CD14-positive monocyte (primary cell): ENCODE measurements around the gene PLXNA4. TPM values are rescaled to one million over a fixed set of nuclear protein-coding genes. Genes with fewer than 3 reads are reported as not detected.

Source experiments
- DNase-seq, 3 donors: peaks; one replicate each; pipeline ENCODE4 v3.0.0-alpha.2; 2011 to 2022
- H2AFZ ChIP-seq: 2 replicates; pipeline ENCODE4 v1.6.0; 2012; ENCODE audit warnings: mild to moderate bottlenecking, low read depth, low read length, inconsistent platforms; ENCODE audit not compliant: insufficient read depth, poor library complexity, severe bottlenecking
- H3K27ac ChIP-seq, 2 donors: 1 replicate in 1 of 2; 2 replicates in 1 of 2; pipeline ENCODE4 v1.5.1; 2012 to 2013; ENCODE audit warnings: low read length in 2 of 2, control low read depth in 1 of 2, inconsistent platforms in 1 of 2, low read depth in 1 of 2, mild to moderate bottlenecking in 1 of 2
- H3K27me3 ChIP-seq, 2 donors: one replicate each; pipeline versions ENCODE4 v1.6.0 to v1.6.1; 2011 to 2013; ENCODE audit warnings: low read length in 2 of 2; ENCODE audit not compliant: control insufficient read depth in 2 of 2, insufficient read depth in 2 of 2
- H3K36me3 ChIP-seq, 2 donors: replicated peaks in 1 of 2; 1 replicate in 1 of 2; 2 replicates in 1 of 2; pipeline versions ENCODE4 v1.5.1 to v1.6.1; 2012 to 2013; ENCODE audit warnings: low read length in 2 of 2, control low read depth in 1 of 2, inconsistent platforms in 1 of 2, mild to moderate bottlenecking in 1 of 2; ENCODE audit not compliant: insufficient read depth in 2 of 2, control insufficient read depth in 1 of 2
- H3K4me1 ChIP-seq, 2 donors: 1 replicate in 1 of 2; 2 replicates in 1 of 2; pipeline versions ENCODE4 v1.5.1 to v1.6.1; 2012 to 2013; ENCODE audit warnings: low read length in 2 of 2, control low read depth in 1 of 2, inconsistent platforms in 1 of 2, mild to moderate bottlenecking in 1 of 2, moderate library complexity in 1 of 2; ENCODE audit not compliant: insufficient read depth in 2 of 2, control insufficient read depth in 1 of 2
- H3K4me2 ChIP-seq: replicated peaks from 2 replicates; pipeline ENCODE3; 2012; ENCODE audit warnings: low read length, moderate library complexity, mild to moderate bottlenecking; ENCODE audit not compliant: poor library complexity, severe bottlenecking; ENCODE audit errors: extremely low read depth
- H3K4me3 ChIP-seq, 3 experiments: fragments of 200-600 bp in 1 of 3; sonication (generic) in 1 of 3; replicated peaks in 1 of 3; 1 replicate in 2 of 3; 2 replicates in 1 of 3; pipeline ENCODE4 v1.5.1; 2011 to 2013; ENCODE audit warnings: low read length in 3 of 3, mild to moderate bottlenecking in 3 of 3, control low read depth in 2 of 3, low read depth in 2 of 3, inconsistent platforms in 1 of 3, moderate library complexity in 1 of 3
- H3K79me2 ChIP-seq: 2 replicates; pipeline ENCODE4 v1.6.0; 2012; ENCODE audit warnings: mild to moderate bottlenecking, control low read depth, inconsistent platforms, low read length, moderate library complexity; ENCODE audit not compliant: insufficient read depth
- H3K9ac ChIP-seq: 2 replicates; pipeline ENCODE4 v1.6.0; 2017; ENCODE audit warnings: low read length, mild to moderate bottlenecking; ENCODE audit not compliant: insufficient read depth, poor library complexity, severe bottlenecking
- H3K9me3 ChIP-seq, 2 donors: replicated peaks in 1 of 2; 1 replicate in 1 of 2; 2 replicates in 1 of 2; pipeline versions ENCODE4 v1.5.1 to v1.6.1; 2012 to 2013; ENCODE audit warnings: low read length in 2 of 2, control low read depth in 1 of 2; ENCODE audit not compliant: control insufficient read depth in 1 of 2, insufficient read depth in 1 of 2
- H4K20me1 ChIP-seq: 2 replicates; pipeline ENCODE4 v1.6.0; 2012; ENCODE audit warnings: mild to moderate bottlenecking, low read length, control low read depth, moderate library complexity; ENCODE audit not compliant: insufficient read depth
- H3K27ac Mint-ChIP-seq, 7 donors: one replicate each; pipeline ENCODE4 v1.8.0; 2020; ENCODE audit warnings: mild to moderate bottlenecking in 7 of 7, mixed read lengths in 7 of 7, moderate library complexity in 6 of 7, inconsistent platforms in 2 of 7
- H3K27me3 Mint-ChIP-seq, 3 donors: one replicate each; pipeline ENCODE4 v1.8.0; 2021 to 2022; ENCODE audit warnings: low read depth in 3 of 3, mild to moderate bottlenecking in 3 of 3, mixed read lengths in 3 of 3, moderate library complexity in 3 of 3, inconsistent platforms in 1 of 3
- H3K36me3 Mint-ChIP-seq, 2 donors: one replicate each; pipeline ENCODE4 v1.8.0; 2020; ENCODE audit warnings: mixed read lengths in 2 of 2, inconsistent platforms in 1 of 2, mild to moderate bottlenecking in 1 of 2
- H3K4me1 Mint-ChIP-seq: one replicate; pipeline ENCODE4 v1.8.0; 2020; ENCODE audit warnings: mild to moderate bottlenecking, mixed read lengths
- H3K4me3 Mint-ChIP-seq, 2 donors: one replicate each; pipeline ENCODE4 v1.8.0; 2020; ENCODE audit warnings: mild to moderate bottlenecking in 2 of 2, mixed read lengths in 2 of 2, moderate library complexity in 1 of 2
- H3K9me3 Mint-ChIP-seq, 7 donors: one replicate each; pipeline ENCODE4 v1.8.0; 2020 to 2022; ENCODE audit warnings: mixed read lengths in 7 of 7, mild to moderate bottlenecking in 6 of 7, moderate library complexity in 6 of 7, inconsistent platforms in 2 of 7
- CTCF ChIP-seq: fragments of 200-600 bp; IDR thresholded peaks from one replicate; pipeline ENCODE4 v1.8.0; 2022; ENCODE audit warnings: antibody characterized with exemption, mild to moderate bottlenecking
- WGBS: methylation state at CpG from one replicate; pipeline ENCODE4 v1.1.5; 2013; ENCODE audit warnings: missing lambda C conversion rate; ENCODE audit not compliant: insufficient coverage; 5-methylcytosine and 5-hydroxymethylcytosine counted together
- intact Hi-C, 2 donors: fragments of 100-400 bp; cut with micrococcal nuclease; formaldehyde crosslinking; loops; one replicate each; pipeline versions ENCODE4 v1.15.0 to v1.15.1; 2023
- polyA plus RNA-seq, 3 donors: library from polyadenylated mRNA; depleted of rRNA in 1 of 3; unstranded in 2 of 3; stranded (reverse) in 1 of 3; fragments of 300-500 nt in 2 of 3; fragments of >200 nt in 1 of 3; fragmentation: Illumina TruSeq in 2 of 3; gene quantifications; 1 replicate in 2 of 3; 2 replicates in 1 of 3; pipeline ENCODE4 v1.2.3, GENCODE V29; 2012 to 2021

PLXNA4 gene
- polyA plus RNA-seq, 3 donors, result not detected

- Histone ChIP-seq H2AFZ (no peak overlapping the region), H4K20me1 (no peaks in the 10 kb centered on the region), H3K27me3 (peaks cover 14 to 17% of the 10 kb centered on the region in 2 donors), H3K36me3 (no peaks in the 10 kb centered on the region), H3K4me1 (peaks cover 4 to 6% of the 10 kb centered on the region in 2 donors), H3K4me2 (no peak overlapping the region), H3K9ac (no peak overlapping the region), H3K9me3 (no peaks in the 10 kb centered on the region), H3K27ac (no peak overlapping the region), H3K4me3 (no peak overlapping the region), H3K79me2 (no peaks in the 10 kb centered on the region)
- no peak overlapping the region for H3K4me3 Mint-ChIP-seq
- TF ChIP-seq CTCF, result no peak
- intact Hi-C loops, result no loop called here
- H3K9me3 Mint-ChIP-seq, result peaks cover 0 to 6% (median 1%) of the 10 kb centered on the region in 7 donors
- WGBS, result 73% methylated on average over 6 of the region's 6 CpGs
- H3K36me3 Mint-ChIP-seq, result no peaks in the 10 kb centered on the region
- H3K27me3 Mint-ChIP-seq, result peaks cover 21 to 37% (median 23%) of the 10 kb centered on the region in 3 donors
- peaks cover 5% of the 10 kb centered on the region for H3K4me1 Mint-ChIP-seq
- no peak for DNase-seq
- no peak overlapping the region for H3K27ac Mint-ChIP-seq
These were observed 254.9 kb downstream of the PLXNA4 start for GRCh38 chr7:132321387-132321786.

GRCh38 chr7:132319481-132319880 lies 256.8 kb downstream of the PLXNA4 start:
- Histone ChIP-seq H3K79me2 (no peaks in the 10 kb centered on the region), H4K20me1 (no peaks in the 10 kb centered on the region), H3K27ac (no peak overlapping the region), H3K9ac (no peak overlapping the region), H3K27me3 (peaks cover 14 to 15% of the 10 kb centered on the region in 2 donors), H3K9me3 (no peaks in the 10 kb centered on the region), H3K4me1 (peaks cover 4 to 6% of the 10 kb centered on the region in 2 donors), H3K36me3 (no peaks in the 10 kb centered on the region), H3K4me3 (no peak overlapping the region), H3K4me2 (no peak overlapping the region), H2AFZ (no peak overlapping the region)
- H3K36me3 Mint-ChIP-seq, result no peaks in the 10 kb centered on the region
- peaks cover 7% of the 10 kb centered on the region for H3K4me1 Mint-ChIP-seq
- H3K4me3 Mint-ChIP-seq, result peak overlapping the region in 1 of 2 donors; percentile 63
- TF ChIP-seq CTCF, result no peak
- H3K9me3 Mint-ChIP-seq, result peaks cover 0 to 6% (median 1%) of the 10 kb centered on the region in 7 donors
- intact Hi-C loops, result loop anchor here (2.0 to 5.0 kb wide), 2 partner anchors 261 to 1113 kb away; no protein-coding TSS in a partner anchor
- WGBS, result 19% methylated on average over 6 of the region's 6 CpGs
- DNase-seq, result no peak
- H3K27me3 Mint-ChIP-seq, result peaks cover 23 to 37% (median 26%) of the 10 kb centered on the region in 3 donors
- no peak overlapping the region for H3K27ac Mint-ChIP-seq
